ENCODE results near the gene TTC29.

GRCh38 chr4:146883070-146883469, 62.6 kb downstream of the TTC29 start:
- TF ChIP-seq CTCF (IDR thresholded peaks at IDR 0.05) (no peak), POLR2A (IDR thresholded peaks at IDR 0.05) (no peak)
